Thyroid gland (tissue), 4 donors: ENCODE results near the gene FOXO3.

ENCODE experiments used
- POLR2A ChIP-seq, 2 donors: fragments of 450-650 bp; IDR thresholded peaks; one replicate each; pipeline ENCODE4 v1.6.1; 2017; ENCODE audit warnings: antibody characterized with exemption in 2 of 2, mild to moderate bottlenecking in 2 of 2, moderate library complexity in 1 of 2
- TF ChIP-seq, protein P1 (sequence below), 6 experiments: fragments of 200-600 bp in 3 of 6; fragments of 450-650 bp in 3 of 6; sonication (generic) in 3 of 6; IDR thresholded peaks; one replicate each; pipeline ENCODE4 v1.5.1; 2016 to 2019; ENCODE audit warnings: antibody characterized with exemption in 6 of 6, mild to moderate bottlenecking in 2 of 6, inconsistent platforms in 1 of 6, moderate library complexity in 1 of 6

- TF ChIP-seq, protein P1, sequence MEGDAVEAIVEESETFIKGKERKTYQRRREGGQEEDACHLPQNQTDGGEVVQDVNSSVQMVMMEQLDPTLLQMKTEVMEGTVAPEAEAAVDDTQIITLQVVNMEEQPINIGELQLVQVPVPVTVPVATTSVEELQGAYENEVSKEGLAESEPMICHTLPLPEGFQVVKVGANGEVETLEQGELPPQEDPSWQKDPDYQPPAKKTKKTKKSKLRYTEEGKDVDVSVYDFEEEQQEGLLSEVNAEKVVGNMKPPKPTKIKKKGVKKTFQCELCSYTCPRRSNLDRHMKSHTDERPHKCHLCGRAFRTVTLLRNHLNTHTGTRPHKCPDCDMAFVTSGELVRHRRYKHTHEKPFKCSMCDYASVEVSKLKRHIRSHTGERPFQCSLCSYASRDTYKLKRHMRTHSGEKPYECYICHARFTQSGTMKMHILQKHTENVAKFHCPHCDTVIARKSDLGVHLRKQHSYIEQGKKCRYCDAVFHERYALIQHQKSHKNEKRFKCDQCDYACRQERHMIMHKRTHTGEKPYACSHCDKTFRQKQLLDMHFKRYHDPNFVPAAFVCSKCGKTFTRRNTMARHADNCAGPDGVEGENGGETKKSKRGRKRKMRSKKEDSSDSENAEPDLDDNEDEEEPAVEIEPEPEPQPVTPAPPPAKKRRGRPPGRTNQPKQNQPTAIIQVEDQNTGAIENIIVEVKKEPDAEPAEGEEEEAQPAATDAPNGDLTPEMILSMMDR (IDR thresholded peaks at IDR 0.05) = no peak
- peak in 1 of 2 donors; percentile 16 for TF ChIP-seq POLR2A (IDR thresholded peaks at IDR 0.05)
Measured at GRCh38 chr6:108561742-108562502, 1.2 kb downstream of the FOXO3 start.
